Activated CD4-positive, CD25-positive, alpha-beta regulatory T cell treated with anti-CD3 and anti-CD28 coated beads, Interleukin-2, amount 50 U/mL, for 72 hours (primary cell): ENCODE data around the gene EXOC3L4.

Source experiments
- DNase-seq: peaks from one replicate; pipeline ENCODE4 v3.0.0; 2021

The EXOC3L4 gene

DNA sequence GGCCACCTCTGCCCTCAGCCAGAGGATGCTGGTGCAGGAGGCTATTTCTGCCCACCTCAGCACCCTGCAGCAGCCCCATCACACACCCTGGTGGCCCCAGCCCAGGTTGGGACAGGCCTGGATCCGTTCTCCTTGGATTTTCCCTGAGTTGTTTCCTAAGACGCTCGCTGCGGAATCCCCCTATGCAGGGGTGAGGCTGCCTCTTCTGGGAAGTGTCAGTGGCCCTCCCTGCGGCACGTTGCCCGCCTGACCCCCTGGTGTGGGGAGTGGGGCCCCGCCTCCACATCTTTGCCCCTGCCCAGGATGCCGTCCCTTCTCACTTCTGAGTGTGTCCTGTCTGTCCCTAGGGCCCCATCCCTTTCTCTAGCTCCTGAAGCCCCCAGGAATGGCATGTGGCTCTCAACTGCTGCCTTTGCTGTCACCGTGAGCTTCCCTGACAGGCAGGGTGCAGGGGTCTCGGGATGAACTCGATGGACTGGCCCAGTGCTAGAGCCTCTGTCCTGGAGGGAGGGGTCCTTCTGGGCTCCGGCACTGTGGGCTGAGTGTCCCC, 594 bp upstream of the EXOC3L4 start:
- DNase-seq: no peak

DNA sequence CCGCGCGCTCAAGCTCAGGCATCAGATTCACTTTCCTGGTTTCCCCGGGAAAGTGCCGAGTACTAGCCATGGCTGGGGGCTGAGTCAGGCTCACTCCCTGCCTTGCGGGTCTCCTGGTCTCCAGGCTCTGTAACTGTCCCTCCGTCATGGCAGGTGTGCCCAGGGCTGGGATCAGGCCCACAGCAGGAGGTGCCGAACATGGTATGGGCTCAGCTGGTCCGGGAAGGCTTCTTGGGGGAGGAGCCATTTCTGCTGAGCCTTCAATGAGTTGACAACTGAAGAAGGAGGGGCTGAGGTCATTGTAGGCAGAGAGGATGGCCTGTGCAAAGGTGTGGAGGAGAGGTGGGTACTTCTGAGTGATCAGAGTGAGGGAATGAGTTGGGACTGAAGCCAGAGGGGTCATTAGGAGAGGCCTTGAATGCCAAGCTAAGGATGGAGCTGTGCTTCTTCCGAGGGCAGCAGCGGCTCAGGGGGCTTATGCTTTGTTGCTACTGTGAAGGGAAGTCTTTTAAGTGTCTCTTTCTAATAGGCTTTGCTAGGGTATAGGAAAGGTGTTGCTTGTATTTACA, 769 bp downstream of the EXOC3L4 start:
- no peak for DNase-seq

DNA sequence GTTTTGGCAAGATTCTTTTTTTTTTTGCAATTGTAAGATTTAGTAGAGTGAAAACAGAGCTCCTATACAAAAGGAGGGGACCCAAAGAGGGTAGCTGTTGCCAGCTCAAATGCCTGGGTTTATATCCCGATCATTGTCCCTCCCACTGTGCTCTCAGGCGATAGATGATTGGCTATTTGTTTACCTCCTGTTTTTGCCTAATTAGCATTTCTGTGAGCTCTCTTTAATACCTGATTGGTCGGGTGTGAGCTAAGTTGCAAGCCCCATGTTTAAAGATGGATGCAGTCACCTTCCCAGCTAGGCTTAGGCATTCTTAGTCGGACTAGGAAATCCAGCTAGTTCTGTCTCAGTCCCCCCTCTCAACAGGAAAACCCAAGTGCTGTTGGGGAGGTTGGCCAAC, 1.9 kb downstream of the EXOC3L4 start:
- DNase-seq: no peak

DNA sequence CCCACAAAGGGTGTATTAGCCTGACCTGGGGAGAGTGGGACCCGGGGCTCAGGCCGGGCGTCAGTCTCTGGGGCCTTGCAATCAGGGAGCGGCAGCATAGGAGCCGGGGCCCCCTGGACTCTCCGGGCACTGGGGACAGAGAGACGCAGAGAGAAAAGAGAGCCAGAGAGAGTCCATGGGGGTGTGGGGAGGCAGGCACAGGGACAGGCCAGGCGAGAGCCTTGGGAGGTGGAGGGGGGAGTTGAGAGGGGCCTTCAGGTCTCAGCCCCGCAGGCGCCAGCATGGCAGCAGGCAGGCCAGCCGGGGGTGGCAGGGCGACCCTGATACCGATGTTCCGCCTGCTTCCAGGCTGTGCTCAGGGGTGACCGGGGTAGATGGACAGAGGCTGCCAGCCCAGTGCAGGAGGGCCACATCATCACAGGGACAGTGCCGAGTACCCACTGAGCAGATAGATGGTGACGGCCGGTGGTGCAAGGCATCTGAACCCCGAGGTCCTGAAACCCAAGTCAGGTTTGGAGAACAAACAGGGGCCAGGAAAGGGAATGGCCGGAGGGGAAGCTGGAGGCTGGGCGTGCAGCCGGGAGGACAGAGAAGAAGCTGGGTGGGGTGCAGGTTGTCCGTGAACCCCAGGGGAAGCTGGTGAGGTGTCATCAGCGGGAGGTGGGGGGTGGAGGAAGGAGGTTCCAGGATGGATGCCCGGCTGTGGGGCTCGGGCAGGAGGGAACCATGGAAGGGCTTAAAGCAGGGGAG, 2.9 kb downstream of the EXOC3L4 start:
- no peak for DNase-seq

DNA sequence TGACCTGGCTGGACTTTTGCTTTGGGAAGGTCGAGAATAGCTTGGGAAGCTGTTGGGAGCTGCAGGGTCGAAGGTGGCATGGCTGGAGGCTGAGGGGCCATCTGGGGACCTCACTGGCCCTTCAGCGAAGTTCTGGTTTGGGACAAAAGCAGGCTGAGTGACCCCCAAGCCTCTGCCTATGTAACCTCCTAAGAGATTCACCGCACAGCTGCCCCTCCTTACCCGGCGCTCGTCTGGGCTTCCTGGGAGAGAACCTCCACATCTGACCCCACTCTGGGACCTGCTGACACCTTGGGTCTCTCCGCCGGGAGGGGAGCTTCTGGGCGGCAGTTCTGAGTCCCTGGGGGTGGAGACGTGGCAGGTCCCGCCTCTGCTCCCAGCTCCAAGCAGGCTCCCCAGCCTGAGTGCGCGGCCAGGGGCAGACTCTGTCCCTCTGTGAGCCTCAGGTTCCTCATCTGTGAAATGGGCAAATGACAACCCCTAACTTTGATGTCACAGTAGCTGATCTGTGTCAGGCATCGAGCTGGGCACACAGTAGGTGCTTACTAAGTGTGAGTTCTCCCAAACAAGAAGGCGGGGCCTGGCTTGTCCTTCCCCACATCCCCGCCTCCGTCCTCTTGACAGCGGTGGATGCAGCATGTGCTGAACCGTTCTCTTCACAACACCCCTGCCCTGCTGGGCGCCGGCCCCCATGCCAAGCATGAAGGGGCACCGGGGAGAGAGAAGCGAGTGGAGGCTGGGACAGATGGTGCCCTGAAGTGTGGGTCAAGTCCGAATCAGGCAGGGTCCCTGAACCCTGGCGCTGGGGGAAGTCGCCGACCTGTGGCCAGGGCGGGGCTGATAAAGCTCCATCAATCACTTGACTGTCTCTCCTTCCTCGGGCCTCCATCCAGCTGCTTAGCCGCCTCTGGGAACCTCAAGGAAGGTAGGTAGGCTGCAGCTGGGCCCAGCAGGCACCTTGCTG, 3.8 kb downstream of the EXOC3L4 start:
- no peak for DNase-seq

DNA sequence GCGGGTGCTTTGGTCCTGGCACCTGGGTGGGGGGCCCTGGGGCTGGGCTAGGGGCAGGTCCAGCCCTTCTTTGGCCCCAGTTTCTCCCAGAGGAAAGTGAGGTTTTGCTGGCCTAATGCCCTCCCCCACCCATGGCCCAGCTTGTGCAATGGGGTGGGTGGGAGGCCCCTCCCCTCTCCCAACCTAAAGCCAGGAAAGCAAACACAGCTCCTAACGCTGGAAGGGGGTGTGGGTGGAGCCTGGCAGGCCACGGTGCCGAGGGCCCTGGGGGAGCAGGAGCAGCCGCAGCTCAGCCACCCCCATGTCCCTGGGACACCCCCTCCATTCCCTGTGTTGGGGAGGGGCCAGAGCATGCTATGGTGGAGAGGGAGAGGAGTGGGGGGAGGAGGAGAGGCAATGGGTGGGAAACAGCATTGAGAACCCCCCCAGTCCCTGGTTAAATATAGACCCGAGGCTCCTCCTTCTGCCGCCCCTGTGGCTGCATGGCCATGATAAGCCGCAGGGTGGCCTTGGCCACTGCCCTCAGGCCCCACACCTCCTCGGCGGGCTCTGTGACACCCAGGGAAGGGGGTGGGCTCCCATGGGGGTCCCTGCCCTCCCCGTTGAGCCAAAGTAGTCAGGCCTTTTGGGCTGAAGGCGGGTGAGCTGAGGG, 4.7 kb downstream of the EXOC3L4 start:
- DNase-seq: no peak

DNA sequence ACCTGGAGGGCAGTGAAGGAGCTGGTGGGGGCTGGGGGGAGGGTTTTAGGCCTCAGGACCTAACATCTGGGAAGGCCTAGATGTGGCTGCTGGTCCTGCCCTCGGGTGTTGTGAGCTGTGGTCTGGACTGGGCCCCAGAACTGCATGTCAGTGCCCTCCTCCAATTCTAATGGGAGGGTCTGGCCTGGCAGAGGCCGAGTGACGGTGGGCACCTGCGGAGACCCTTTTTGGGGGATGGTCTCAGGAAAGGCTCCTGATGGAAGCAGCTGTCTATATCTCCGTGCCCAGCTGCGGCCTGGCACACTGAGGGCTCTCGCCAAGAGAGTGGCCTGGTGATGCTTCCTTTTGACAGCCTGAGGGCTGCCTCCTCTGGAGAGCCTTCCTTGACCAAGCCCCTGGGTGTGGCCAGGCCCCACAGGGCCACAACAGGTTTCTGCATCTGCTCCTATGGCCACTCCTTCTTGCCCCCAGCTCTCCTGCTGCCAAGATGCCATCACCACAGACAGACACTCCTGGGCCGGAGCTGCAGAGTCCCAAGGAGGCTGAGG, 5.3 kb downstream of the EXOC3L4 start:
- DNase-seq: no peak

DNA sequence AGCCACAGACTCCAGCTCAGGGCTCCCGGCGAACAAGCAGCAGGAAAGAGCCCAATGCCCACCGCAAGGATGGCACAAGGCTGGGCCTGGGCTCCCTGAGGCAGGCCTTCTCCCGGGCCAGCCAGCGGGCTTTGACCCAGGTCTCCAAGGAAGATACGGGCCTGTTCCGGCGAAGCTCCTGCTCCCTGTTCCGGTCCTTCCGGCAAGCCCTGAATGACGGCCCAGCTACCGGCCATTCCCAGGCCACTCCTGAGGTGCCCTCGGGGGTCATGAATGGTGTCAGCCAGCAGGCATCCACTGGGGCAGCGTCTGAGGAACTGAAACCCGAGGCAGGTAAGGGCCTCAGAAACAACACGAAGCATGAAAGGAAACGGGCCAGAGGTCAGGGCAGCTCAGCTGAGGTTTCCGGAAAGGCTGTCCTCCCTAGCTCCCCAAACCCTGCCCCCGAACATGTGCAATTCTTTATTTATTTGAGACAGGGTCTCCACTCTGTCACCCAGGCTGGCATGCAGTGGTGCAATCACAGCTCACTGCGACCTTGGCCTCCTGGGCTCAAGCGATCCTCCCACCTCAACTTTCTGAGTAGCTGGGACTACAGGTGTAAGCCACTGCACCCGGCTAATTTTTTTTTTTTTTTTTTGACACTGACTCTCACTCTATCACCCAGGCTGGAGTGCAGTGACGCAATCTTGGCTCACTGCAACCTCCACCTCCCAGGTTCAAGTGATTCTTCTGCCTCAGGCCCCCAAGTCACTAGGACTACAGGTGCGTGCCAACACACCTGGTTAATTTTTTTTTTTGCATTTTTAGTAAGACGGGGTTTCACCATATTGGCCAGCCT, 6.0 kb downstream of the EXOC3L4 start:
- no peak for DNase-seq

DNA sequence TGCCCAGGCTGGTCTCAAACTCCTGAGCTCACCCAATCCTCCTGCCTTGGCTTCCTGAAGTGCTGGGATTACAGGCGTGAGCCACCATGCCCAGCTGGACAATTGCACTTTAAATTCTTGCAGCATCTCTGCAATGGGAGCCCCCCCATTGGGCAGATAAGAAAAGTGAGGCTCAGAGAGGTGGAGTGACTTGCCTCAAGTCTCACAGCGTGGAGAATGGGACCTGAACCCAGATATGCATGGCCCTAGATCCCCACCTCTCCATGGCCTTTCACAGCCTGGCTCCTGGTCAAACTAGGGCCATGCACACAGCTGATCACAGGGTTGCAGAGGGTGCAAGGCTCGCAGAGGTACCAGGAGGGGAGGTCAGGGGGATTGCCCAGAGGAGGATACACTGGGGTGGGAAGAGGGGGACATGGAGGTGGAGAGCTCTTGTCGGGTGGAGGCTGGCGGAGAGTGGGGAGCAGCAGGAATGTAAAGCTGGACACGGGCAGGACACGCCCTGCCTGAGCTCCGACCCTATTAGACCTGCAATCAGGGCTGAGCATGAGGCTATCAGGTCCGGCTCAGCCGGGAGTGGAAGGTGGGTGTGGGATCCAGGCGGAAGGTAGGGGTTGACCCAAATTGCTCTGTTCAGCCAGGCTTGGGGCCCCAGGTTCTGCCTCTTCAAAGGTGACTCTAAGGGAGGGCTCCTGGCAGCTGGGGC, 6.9 kb downstream of the EXOC3L4 start:
- no peak for DNase-seq

DNA sequence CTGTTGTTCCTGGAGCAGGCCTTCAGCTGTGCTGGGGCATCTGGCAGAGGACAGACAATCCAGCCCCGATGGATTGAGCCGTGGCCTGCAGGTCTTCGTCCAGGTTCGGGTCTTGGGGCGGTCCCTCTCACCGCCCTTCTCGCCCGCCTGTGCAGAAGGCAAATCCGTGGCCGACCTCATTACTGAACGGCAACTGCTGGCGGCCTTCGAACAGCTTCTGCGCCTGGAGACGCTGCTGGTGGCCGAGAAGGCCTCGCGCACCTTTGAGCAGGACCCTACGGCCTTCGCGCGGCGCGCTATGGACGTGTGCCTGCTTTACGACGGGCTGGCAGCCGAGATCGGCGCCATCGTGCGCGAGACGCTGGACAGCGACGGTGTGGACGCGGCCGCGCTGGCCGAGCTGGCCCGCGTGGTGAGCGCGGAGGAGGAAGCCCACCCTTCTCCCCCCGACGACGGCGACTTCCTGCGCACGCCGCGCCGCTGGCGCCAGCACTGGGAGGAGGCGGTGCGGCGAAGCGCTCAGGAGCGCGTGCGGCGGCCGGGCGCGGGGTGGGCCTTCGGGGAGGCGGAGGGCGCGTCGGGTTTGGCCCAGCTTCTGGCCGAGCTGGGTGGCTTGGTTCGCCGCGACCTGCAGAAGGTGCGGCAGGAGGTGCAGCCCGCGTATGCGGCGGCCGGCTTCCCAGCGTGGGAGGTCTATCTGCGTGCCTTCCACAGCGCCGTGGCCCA, 7.6 kb downstream of the EXOC3L4 start:
- DNase-seq: no peak

DNA sequence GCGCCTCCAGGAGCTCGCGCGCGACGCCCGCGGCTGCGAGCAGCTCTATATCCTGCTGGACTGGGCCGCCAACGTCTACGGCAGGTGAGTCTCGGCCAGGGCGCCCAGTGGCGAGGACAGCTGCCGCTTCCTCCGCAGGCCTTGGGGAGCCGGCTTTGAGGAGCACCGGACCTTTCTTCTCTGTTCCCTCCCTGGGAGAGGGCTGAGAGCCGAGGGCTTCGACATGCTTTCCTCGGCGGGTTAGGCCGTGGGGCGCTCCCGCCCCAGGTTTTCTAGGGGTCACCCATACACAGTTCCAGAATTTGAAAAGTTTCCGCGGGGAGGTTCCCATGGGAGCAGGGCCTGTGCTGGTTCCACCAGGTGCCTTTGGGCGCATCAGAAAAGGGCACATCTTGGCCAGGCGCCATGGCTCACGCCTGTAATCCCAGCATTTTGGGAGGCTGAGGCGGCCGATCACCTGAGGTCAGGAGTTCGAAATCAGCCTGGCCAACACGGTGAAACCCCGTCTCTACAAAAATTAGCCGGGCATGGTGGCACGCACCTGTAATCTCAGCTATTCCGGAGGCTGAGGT, 8.2 kb downstream of the EXOC3L4 start:
- no peak for DNase-seq

DNA sequence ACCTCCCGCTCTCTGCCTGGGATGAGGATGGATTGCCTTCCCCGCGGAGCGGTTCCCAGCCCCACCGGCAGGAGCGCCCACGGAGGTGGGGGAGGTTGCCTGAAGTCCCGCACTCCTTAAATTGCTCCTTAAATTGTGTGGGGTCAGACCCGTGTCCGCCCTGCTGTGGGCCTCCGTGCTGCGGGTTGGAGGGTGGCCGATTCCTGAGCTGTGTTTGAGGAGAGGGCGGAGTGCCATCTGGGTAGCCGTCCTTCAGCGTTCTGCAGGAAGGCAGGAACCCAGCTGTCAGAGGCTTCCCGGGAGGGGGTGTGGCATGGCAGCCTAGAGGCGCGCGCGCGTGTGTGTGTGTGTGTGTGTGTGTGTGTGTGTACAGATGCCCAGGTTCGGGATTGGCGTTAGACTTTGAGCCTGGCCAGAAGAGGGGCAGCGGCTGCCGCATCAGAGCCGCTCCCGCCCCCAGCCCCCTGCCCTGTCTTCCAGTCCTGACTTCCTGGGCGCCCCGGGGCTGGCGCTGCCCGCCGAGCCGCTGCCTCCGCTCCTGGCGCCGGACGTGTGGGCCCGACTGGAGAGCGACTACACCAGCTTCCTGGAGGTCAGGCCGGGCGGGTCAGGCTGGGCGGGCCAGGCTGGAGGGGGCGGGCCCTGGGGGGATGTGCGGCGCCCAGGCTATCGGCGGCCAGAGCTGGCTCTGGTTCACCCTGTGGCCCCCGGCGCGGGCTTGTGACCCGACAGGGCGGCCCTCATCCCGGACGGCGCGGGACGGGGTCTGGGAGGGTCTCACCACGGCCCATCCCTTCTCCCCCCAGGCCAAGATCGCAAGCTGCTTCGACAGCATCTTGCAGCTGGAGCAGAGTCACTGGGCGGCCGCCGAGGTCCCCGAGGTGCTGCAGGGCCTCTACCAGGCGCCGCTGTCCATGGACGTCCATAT, 9.2 kb downstream of the EXOC3L4 start:
- DNase-seq: no peak

DNA sequence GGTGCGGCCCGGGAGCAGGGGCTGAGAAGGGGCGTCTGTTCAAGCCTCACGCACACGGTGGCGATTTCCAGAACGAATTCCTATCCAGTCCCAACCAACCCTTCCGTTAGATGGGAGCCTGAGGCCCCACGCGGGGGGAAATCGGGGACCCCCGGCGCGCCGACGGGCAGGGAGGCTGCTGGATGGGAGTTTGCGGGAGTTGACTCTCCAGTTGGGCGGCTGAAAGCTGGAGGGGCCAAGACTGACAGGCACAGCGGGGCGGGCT, 9.8 kb downstream of the EXOC3L4 start:
- no peak for DNase-seq

DNA sequence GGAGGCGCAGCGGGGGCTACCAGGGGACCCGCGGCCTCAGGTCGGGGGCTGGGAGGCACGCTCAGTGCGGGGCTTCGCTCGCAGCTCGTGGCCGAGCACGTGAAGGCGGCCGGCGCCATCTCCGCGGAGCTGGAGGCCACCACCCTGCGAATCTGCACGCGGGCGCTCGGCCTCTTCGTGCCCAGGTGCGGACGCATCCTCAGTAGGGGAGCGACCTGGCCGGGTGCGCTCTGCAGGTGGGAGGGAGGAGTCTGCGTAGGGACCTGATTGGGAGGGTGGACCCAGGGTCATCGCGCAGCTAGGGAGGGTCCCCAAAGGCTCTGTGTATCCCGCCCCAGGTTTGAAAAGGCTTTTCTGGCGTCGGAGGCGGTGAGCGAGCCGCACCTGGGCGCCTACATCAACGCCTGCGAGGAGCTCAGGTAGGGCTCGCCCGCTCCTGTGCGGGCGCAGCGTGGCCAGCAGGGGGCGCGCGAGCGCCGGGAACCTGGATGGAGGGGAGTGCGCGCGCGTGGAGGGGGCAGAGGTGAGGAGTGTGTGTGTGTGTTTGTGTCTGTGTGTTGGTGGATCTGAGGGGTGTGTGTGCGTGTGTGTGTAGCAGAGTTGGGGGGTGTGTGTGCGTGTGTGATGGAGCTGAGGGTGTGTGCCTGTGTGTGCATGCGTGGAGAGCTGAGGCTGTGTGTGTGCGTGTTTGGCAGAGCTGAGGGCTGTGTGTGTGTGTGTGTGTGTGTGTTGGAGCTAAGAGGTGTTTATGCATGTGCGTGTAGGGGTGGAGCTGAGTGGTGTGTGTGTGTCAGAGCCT, 10.3 kb downstream of the EXOC3L4 start:
- peak; percentile 80 for DNase-seq

DNA sequence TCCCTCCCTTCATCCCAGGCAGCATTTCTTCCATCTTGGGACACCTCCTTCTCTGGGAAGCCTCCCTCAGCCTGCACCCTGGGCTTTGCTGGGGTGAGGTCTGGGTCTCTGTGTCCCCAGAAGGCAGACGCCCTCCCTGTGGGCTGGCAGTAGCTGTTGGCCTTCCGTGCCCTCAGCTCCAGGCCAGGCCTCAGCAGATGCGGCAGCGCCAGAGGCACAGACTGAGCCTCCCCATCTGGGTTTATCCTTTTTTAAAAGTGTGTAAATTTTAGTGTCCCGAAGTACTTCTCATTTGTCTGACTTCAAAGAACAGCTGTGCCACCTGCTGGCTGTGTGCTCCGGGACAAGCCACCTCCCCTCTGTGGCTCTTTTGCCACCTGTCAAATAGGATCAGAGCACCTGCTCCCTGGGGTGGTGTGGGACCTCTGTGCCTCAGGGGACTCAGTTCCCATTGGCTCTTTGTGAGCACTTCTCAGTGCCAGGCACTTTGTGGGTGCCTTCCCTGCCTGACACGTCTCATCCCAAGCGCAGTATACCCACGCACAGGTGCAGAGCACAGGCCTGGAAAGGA, 11.1 kb downstream of the EXOC3L4 start:
- no peak for DNase-seq

DNA sequence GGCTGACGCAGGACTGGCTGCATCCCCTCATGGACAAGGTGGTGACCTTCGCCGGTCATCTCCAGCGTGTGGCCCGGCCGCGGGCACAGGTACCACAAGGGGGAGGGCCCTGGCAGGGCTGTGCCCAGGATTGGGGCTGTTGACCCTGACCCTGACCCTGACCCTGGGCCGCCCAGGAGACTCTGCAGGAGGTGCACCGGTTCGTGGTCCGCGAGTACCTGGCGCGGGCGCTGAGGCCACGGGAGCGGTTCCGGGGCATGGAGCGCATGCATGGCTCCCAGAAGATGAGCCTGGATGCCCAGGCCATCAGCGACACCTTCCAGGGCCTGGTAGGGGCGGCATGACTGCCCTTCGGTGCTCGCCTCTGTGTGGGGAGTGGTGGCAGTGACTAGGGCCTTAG, 12.9 kb downstream of the EXOC3L4 start:
- no peak for DNase-seq

DNA sequence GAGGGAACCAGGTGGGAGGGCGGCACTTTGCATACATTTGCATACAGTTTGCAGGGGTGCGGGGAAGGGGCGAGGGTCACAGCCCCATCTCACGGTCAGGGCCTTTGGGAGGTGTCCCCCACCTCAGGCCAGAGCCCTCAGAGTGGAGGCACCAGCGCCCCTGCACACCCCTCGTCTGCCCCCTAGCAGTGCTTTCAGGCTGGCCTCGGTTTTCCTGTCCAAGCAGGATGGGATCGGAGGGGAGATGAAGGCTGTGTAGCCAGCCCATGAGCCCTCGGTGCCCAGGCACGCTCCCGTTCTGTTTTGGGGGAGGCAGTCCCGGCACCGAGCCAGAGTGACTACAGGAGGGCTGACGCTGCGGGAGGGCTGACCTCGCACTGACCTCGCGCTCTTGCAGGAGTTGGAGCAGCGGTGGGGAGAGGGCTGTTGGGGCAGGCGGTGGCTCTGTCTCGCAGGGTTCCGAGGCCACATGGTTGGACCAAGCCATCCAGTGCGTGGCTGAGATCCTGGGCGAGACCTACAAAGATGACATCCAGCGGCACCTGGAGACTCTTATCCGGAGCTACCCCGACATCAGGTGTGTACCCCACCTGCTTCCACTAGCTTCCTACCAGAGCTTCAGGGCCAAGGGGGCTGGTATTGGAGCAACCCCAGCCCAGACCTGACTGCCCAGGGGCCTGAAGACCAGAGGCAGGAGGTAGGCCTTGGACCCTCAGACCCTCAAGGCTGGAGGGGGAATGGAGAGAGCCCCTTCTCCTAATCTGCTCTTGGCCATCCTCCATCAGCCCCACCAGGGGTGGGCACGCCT, 13.6 kb downstream of the EXOC3L4 start:
- DNase-seq: no peak
